Measurements from ENCODE around the gene NELFA. TPM values are rescaled to one million over a fixed set of nuclear protein-coding genes. Genes with fewer than 3 reads are reported as not detected.

The NELFA gene
- 10 to 100 TPM; 32.2 to 35.6 TPM for total RNA-seq

DNA sequence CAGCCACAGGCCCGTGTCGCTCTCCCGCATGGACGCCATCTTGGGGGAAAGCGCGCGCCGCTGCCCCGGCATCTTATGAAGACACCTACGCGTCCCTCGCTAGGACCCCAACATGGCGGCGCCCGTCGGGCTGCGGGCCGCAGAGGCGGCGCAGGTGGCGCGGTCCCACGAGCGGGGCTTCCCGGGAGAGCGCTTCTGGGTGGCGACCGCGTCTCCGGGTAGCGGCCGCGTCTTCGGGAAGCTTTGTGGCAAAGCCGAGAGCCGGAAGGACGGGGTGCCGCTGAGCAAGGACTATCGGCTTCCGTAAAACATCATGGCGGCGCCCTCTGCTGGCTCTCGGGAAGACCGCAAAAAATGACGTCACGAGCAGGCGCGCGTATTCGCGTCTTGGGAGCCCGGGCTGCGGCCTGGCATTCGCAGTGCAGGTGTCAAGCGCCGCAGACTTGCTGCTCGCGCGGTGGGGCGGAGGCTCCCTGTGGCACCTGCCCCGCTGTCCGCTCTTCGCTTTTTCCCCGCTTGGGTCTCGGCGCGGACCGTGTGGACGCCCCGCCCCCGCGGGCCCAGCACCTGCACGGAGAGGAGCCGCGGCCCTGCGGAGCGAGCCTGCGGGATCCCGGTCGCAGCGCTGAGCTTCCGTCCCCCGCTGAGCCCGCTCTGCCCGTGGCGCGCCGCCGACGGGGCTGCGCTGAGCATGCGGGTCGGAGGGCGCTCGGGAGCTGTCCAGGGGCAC lies at the start of gene NELFA:
Gene NELFA (minus strand): TSS at position 54 of the 730 bp plus-strand sequence. CDS start 15 bp downstream, at position 39.
- peaks cover 21% of the 10 kb centered on the region for H3K36me3 Mint-ChIP-seq (ENCODE audit: low read depth)
- CTCF ChIA-PET, result interaction anchor here (0.8 to 1.6 kb wide), 9 partner anchors 9 to 460 kb away, joined by 3 to 5 read pairs (median 3); partner anchors contain the start of gene RNF4
- H3K4me3 Mint-ChIP-seq, result peak within 1 kb of the TSS; percentile 85

DNA sequence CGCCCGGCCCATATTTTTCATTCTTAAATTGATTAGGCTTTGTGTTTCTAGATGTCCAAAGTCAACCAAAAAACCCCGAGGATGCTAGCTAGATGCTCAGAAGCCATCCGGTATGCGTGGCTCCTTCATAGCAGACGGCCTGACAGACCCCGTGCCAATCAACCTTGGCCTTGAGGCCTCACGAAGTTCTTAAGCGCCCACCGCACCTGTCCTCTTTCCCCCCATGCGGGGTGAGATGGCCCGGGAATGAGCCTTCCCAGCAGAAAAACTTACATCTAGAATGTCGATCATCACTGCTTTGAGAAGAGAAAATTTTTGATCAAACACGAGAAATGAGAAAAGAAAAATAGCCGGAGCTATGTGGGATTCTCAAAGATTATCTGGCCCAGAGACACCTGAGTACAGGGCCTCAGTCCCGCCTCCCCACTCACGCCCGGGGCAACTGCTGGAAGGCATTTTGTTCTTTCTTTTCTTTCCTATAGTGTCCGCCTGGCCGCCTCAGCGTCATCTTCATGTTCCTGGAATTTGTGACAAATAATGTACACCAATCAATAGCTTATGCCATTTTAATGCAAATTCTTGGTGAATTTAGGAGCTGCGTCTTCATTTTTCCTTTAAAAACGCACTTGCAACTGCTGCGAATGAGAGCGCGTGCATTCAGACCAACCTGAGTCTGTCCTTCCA lies 48.8 kb upstream of the NELFA start:
- Mint-ChIP-seq H3K27ac (no peak overlapping the region), H3K36me3 (ENCODE audit: low read depth) (no peaks in the 10 kb centered on the region), H3K27me3 (ENCODE audit: low read depth) (peaks cover 28% of the 10 kb centered on the region), H3K9me3 (ENCODE audit: insufficient read depth) (no peaks in the 10 kb centered on the region), H3K4me3 (peak overlapping the region; percentile 44), H3K4me1 (ENCODE audit: low read depth) (peaks cover 2% of the 10 kb centered on the region)
- DNase-seq, result no peak
- POLR2A ChIA-PET, result no interaction called here
- CTCF ChIA-PET, result no interaction called here
- ATAC-seq, result no peak

More for the DNA sequence above, at the start of gene NELFA:
- ATAC-seq (peak; percentile 85), DNase-seq (peak; percentile 96)
- Mint-ChIP-seq H3K27me3 (ENCODE audit: low read depth) (peaks cover 5% of the 10 kb centered on the region), H3K27ac (peak within 1 kb of the TSS; percentile 88), H3K9me3 (ENCODE audit: insufficient read depth) (no peaks in the 10 kb centered on the region), H3K4me1 (ENCODE audit: low read depth) (peaks cover 28% of the 10 kb centered on the region)
- POLR2A ChIA-PET, result interaction anchor here (0.6 to 1.8 kb wide), 14 partner anchors 12 to 1050 kb away, joined by 3 to 4 read pairs (median 3); partner anchors contain the start of genes RNF4, TACC3 and TMEM129

DNA sequence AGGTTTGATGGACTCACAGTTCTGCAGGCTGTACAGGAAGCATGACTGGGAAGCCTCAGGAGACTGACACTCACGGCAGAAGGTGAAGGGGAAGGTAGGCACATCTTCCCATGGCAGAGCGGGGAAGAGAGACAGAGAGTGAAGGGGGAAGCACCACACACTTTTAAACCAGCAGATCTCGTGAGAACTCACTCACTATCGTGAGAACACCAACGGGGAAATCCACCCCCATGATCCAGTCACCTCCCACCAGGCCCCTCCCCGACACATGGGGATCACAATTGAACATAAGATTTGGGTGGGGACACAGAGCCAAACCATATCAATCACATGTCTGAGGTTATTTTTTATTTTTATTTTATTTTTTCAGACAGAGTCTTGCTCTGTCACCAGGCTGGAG lies 45.4 kb upstream of the NELFA start:
- Mint-ChIP-seq H3K27ac (no peak overlapping the region), H3K36me3 (ENCODE audit: low read depth) (no peaks in the 10 kb centered on the region), H3K9me3 (ENCODE audit: insufficient read depth) (no peaks in the 10 kb centered on the region), H3K4me3 (no peak overlapping the region), H3K27me3 (ENCODE audit: low read depth) (peaks cover 40% of the 10 kb centered on the region), H3K4me1 (ENCODE audit: low read depth) (peaks cover 2% of the 10 kb centered on the region)
- ATAC-seq (no peak), DNase-seq (no peak)
- CTCF ChIA-PET, result no interaction called here
- POLR2A ChIA-PET, result no interaction called here

DNA sequence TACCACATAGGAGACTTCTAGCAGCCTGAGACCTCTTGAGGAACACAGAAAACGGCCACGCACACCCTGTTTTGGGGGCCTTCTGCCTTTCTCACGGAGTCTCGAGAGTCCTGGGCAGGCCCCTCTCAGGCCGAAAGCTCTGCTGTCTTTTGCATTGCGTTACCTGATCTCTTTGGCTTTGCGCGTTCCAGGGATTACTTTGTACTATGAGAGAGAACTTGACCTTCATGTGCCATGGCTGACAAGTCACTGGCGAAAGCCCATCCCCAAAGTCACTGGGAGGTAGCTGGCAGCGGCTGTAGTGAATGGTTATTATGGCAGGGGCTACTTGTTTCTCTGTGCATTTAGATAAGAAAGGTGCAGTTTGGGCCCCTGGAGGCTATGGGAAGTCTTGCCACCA lies 42.3 kb upstream of the NELFA start:
- peaks cover 24% of the 10 kb centered on the region for H3K27me3 Mint-ChIP-seq (ENCODE audit: low read depth)
- POLR2A ChIA-PET, result interaction anchor here (0.5 to 1.4 kb wide), 2 partner anchors 42 to 606 kb away, joined by 3 read pairs; no protein-coding TSS in a partner anchor
- H3K4me3 Mint-ChIP-seq, result no peak overlapping the region
- no peaks in the 10 kb centered on the region for H3K9me3 Mint-ChIP-seq (ENCODE audit: insufficient read depth)
- no peaks in the 10 kb centered on the region for H3K4me1 Mint-ChIP-seq (ENCODE audit: low read depth)
- ATAC-seq (no peak), DNase-seq (no peak)
- H3K36me3 Mint-ChIP-seq (ENCODE audit: low read depth), result no peaks in the 10 kb centered on the region
- CTCF ChIA-PET, result no interaction called here
- H3K27ac Mint-ChIP-seq, result no peak overlapping the region

DNA sequence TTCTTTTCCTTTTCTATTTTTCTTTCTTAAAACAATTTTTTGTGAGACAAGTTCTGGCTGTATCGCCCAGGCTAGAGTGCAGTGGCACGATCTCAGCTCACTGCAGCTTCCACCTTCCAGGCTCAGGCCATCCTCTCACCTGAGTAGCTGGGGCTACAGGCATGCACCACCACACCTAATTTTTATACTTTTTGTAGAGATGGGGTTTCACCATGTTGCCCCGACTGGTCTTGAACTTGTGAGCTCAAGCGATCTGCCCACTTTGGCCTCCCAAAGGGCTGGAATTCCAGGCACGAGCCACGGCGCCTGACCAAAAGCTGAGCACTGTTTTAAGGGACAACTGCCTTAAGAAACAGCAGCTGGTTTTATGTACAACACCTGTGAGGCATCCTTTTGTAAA lies 41.0 kb upstream of the NELFA start:
- CTCF ChIA-PET, result no interaction called here
- POLR2A ChIA-PET, result interaction anchor here (1.4 kb wide), 1 partner anchor 40 kb away, joined by 3 read pairs; no protein-coding TSS in a partner anchor
- Mint-ChIP-seq H3K9me3 (ENCODE audit: insufficient read depth) (no peaks in the 10 kb centered on the region), H3K4me3 (no peak overlapping the region), H3K36me3 (ENCODE audit: low read depth) (no peaks in the 10 kb centered on the region), H3K27ac (no peak overlapping the region), H3K27me3 (ENCODE audit: low read depth) (peaks cover 21% of the 10 kb centered on the region), H3K4me1 (ENCODE audit: low read depth) (no peaks in the 10 kb centered on the region)
- DNase-seq, result no peak
- no peak for ATAC-seq

DNA sequence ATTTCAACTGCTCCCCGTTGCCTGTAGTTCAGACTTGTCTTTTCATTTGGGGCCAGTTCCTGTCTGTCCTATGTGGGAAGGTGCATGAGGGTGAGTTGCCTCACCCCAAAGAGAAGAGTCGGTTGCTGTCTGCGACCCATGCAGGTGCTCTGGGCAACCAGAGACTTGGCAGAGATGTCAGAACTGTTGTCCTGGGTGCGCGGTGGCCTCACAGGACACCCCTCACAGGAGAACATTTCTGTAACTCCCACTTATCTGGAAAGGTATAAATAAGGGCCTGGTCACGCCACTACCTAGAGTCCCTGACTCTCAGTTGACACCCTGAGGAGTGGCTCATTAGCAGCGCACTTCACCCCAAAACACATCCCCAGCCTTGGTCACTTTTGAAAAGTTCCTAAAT lies 40.6 kb upstream of the NELFA start:
- Mint-ChIP-seq H3K4me1 (ENCODE audit: low read depth) (no peaks in the 10 kb centered on the region), H3K27me3 (ENCODE audit: low read depth) (peaks cover 21% of the 10 kb centered on the region), H3K36me3 (ENCODE audit: low read depth) (no peaks in the 10 kb centered on the region), H3K27ac (no peak overlapping the region), H3K4me3 (no peak overlapping the region), H3K9me3 (ENCODE audit: insufficient read depth) (no peaks in the 10 kb centered on the region)
- no peak for ATAC-seq
- CTCF ChIA-PET, result no interaction called here
- POLR2A ChIA-PET, result no interaction called here
- DNase-seq, result no peak

DNA sequence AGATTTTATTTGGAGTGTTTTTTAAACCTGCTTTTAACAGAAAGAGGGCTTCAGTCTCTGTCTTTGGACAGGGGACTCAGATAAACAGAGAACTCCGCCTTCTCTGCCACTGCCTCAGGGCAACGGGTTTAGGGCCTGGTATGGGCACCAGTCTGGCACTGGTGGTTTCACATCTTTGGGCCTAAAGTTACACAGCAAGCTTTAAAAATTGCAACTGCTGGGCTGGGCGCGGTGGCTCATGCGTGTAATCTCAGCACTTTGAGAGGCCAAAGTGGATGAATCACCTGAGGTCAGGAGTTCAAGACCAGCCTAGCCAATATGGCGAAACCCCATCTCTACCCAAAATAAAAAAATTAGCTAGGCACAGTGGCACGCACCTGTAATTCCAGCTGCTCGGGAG lies 40.1 kb upstream of the NELFA start:
- DNase-seq (no peak), ATAC-seq (no peak)
- no peaks in the 10 kb centered on the region for H3K9me3 Mint-ChIP-seq (ENCODE audit: insufficient read depth)
- no peaks in the 10 kb centered on the region for H3K36me3 Mint-ChIP-seq (ENCODE audit: low read depth)
- CTCF ChIA-PET, result no interaction called here
- POLR2A ChIA-PET, result no interaction called here
- H3K27me3 Mint-ChIP-seq (ENCODE audit: low read depth), result peaks cover 17% of the 10 kb centered on the region
- H3K4me3 Mint-ChIP-seq, result no peak overlapping the region
- no peak overlapping the region for H3K27ac Mint-ChIP-seq
- no peaks in the 10 kb centered on the region for H3K4me1 Mint-ChIP-seq (ENCODE audit: low read depth)

DNA sequence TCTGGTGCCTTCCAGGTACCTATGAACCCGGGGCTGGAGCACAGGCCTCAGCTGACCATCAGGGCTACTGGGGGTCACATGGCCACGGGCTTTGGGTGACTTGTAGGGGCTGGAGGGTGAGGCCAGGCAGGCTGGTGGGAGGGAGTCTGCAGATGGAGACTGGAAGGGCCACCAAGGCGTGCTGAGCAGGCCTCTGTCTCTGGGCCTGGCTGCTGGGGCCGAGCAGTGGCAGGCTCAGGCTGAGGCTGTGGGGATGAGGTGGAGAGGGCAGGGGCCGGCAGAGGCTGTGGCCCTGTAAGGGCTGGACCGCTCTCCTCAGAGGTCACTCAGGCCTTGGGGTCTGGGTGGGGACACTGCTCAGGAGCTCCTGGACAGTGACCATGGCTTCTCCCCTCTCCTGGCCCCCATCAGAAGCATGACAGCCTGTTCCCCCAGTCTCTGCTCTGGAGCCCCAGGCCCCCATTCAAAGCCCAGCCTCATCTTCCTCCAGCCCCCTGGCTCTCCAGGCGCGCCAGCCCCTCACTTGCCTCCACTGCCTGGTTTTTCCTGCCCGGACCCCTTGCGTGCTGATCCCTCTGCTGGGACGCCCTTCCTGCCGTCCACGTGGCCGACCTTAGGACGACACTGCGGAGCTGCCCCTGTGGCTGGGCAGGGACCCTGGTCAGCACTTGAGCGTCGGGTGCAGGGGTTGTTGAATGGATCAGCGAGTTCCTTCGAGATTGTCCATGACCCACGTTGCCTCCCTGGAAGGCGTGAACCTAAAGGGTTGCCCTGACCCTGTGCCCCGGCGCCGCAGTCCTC lies 39.2 kb upstream of the NELFA start:
- peaks cover 17% of the 10 kb centered on the region for H3K27me3 Mint-ChIP-seq (ENCODE audit: low read depth)
- H3K27ac Mint-ChIP-seq, result no peak overlapping the region
- ATAC-seq (no peak), DNase-seq (no peak)
- no peaks in the 10 kb centered on the region for H3K9me3 Mint-ChIP-seq (ENCODE audit: insufficient read depth)
- POLR2A ChIA-PET, result no interaction called here
- H3K4me3 Mint-ChIP-seq, result no peak overlapping the region
- CTCF ChIA-PET, result no interaction called here
- no peaks in the 10 kb centered on the region for H3K36me3 Mint-ChIP-seq (ENCODE audit: low read depth)
- no peaks in the 10 kb centered on the region for H3K4me1 Mint-ChIP-seq (ENCODE audit: low read depth)

DNA sequence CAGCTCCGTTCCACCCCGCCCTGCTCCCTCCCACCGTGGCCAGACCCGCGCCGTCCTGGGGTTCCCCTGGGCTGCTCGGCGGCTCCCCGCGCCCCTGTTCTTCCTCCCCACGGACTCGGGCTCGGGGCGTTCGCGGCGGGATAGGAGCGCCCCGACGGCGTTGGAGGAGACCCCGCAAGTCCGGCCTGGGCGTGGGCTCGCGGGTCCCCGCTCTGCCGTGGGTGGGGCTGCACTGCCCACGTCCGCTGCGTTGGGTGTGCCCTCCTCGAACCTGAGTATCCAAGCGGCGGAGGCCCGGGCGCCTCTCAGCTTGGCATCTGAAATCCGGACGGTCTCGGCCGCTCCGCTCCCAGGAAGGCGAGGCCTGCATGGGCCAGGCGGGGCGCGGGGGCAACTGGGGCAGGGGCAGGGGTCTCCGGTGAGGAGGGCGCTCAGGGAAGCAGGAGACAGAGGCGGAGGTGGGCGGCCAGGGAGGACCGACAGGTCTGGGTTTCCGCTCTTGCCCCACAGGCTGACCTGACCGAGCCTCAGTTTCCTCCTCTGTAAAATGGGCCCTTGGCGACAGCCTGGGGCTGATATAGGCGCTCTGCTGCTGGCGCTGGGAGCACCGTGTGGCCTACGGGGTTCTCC lies 38.4 kb upstream of the NELFA start:
- Mint-ChIP-seq H3K27me3 (ENCODE audit: low read depth) (peaks cover 14% of the 10 kb centered on the region), H3K27ac (no peak overlapping the region), H3K4me1 (ENCODE audit: low read depth) (no peaks in the 10 kb centered on the region), H3K4me3 (no peak overlapping the region), H3K9me3 (ENCODE audit: insufficient read depth) (no peaks in the 10 kb centered on the region), H3K36me3 (ENCODE audit: low read depth) (no peaks in the 10 kb centered on the region)
- ATAC-seq, result no peak
- ChIA-PET CTCF (no interaction called here), POLR2A (no interaction called here)
- DNase-seq, result no peak

DNA sequence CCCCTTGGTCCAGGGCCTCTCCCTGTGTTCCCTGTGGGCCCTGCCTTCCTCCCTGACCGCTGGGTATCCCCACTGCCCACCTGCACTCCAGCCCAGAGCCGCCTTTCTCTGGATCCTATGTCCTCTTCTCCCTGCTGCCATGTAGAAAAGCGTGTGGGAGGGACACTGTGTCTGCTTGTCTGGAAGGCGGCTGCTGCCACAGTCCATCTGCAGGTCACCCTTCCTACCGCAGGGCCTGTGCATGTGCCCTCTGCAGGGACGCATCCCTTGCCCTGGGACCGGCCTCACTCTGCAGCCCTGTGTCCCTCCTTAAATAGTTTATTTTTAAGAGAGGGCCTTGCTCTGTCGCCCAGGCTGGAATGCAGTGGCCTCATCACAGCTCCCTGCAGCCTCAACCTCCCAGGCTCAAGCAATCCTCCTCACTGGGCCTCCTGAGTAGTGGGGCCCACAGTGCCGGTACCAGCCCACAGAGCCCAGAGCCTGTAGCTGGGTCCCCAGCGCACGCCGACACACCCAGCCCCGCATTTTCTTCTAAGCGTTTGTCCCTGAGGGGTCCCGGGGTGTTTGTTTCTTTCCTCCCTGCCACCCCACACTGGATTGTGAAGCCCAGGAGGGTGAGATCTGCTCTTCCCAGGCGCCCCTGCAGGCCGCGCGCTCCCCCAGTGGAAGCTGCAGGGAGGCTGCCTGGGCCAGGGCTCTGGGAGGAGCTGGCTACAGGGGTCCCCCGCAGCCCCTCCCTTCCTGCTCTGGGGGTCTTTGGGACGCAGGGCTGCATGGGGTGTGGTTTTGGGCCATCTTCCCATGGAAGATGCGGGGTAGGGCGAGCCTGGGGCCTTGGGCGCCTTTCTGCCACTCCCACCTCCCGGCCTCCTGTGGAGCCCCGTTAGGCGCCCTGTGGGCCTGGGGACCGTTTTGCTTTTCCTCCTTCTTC lies 37.5 kb upstream of the NELFA start:
- Mint-ChIP-seq H3K9me3 (ENCODE audit: insufficient read depth) (no peaks in the 10 kb centered on the region), H3K4me3 (no peak overlapping the region)
- CTCF ChIA-PET, result no interaction called here

DNA sequence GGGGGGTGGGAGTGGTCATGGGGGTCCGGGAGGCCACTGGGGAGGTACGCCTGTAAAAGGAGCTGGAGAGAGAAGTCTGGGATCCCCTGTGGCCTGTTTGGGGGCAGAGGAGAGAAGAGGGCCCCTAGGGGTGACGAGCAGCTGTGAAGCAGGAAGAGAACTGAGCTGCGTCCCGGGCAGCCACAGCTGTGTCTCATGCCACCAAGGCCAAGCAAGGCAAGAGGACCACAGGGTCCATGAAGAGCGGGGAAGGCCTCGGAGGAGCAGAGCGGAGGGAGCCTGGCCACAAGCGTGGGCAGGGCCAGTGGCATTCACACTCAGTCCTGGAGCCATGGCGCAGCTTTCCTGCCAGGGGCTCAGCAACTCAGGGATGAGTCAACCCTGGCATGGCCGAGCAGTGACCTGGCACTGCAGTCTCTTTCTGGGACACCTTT lies 36.8 kb upstream of the NELFA start:
- Mint-ChIP-seq H3K9me3 (ENCODE audit: insufficient read depth) (no peaks in the 10 kb centered on the region), H3K4me3 (no peak overlapping the region), H3K36me3 (ENCODE audit: low read depth) (no peaks in the 10 kb centered on the region), H3K4me1 (ENCODE audit: low read depth) (no peaks in the 10 kb centered on the region), H3K27ac (no peak overlapping the region), H3K27me3 (ENCODE audit: low read depth) (peaks cover 9% of the 10 kb centered on the region)
- CTCF ChIA-PET, result no interaction called here
- ATAC-seq, result no peak
- DNase-seq, result no peak
- POLR2A ChIA-PET, result no interaction called here

More for the DNA sequence above, 37.5 kb upstream of the NELFA start:
- Mint-ChIP-seq H3K27ac (no peak overlapping the region), H3K27me3 (ENCODE audit: low read depth) (peaks cover 12% of the 10 kb centered on the region), H3K36me3 (ENCODE audit: low read depth) (no peaks in the 10 kb centered on the region), H3K4me1 (ENCODE audit: low read depth) (no peaks in the 10 kb centered on the region)
- POLR2A ChIA-PET, result no interaction called here
- DNase-seq, result no peak
- ATAC-seq, result no peak

Measured in activated CD8-positive, alpha-beta T cell treated with anti-CD3 and anti-CD28 coated beads, Interleukin-2, amount 10 ng/mL, durations not matched to agents 7 days and 5 days (primary cell).